Activated B cell treated with CpG ODN at 0.5 μM for 24 hours (primary cell): ENCODE results near the gene FRMD5. TPM values are rescaled to one million over a fixed set of nuclear protein-coding genes. Genes with fewer than 3 reads are reported as not detected.

Source experiments
- ATAC-seq: fragments of 200-7000 bp; cut with Tn5 transposase; one replicate; pipeline ENCODE4 v1.10.0; 2021; ENCODE audit warnings: low read depth, mild to moderate bottlenecking, moderate library complexity
- CTCF ChIA-PET: fragments of 350-600 bp; sonication (Branson Sonifier 250); formaldehyde crosslinking; loops from one replicate; lab custom pipeline; 2021; ENCODE audit warnings: antibody characterized with exemption; lab: Charles Lee
- POLR2A ChIA-PET: fragments of 350-600 bp; sonication (Branson Sonifier 250); formaldehyde crosslinking; loops from one replicate; lab custom pipeline; 2021; ENCODE audit warnings: antibody characterized with exemption; lab: Charles Lee
- DNase-seq: peaks from one replicate; pipeline ENCODE4 v3.0.0; 2022
- H3K27ac Mint-ChIP-seq: one replicate; pipeline ENCODE4 v1.8.0; 2020; ENCODE audit warnings: mixed read lengths
- H3K27me3 Mint-ChIP-seq: one replicate; pipeline ENCODE4 v1.8.0; 2021; ENCODE audit warnings: mixed read lengths
- H3K36me3 Mint-ChIP-seq: one replicate; pipeline ENCODE4 v1.8.0; 2021; ENCODE audit warnings: low read depth, mixed read lengths
- H3K4me1 Mint-ChIP-seq: one replicate; pipeline ENCODE4 v1.8.0; 2021; ENCODE audit warnings: mixed read lengths
- H3K4me3 Mint-ChIP-seq: one replicate; pipeline ENCODE4 v1.8.0; 2020; ENCODE audit warnings: mild to moderate bottlenecking, mixed read lengths
- H3K9me3 Mint-ChIP-seq: one replicate; pipeline ENCODE4 v1.8.0; 2020; ENCODE audit warnings: mixed read lengths
- CTCF ChIP-seq: fragments of 200-600 bp; IDR thresholded peaks from one replicate; pipeline ENCODE4 v1.8.0; 2022; ENCODE audit warnings: antibody characterized with exemption, mild to moderate bottlenecking
- intact Hi-C: fragments of 100-400 bp; cut with micrococcal nuclease; formaldehyde crosslinking; loops from one replicate; pipeline ENCODE4 v1.15.1; 2024
- total RNA-seq: library from RNA; stranded (reverse); gene quantifications from 2 replicates; pipeline ENCODE4 v1.2.3, GENCODE V29; 2022

Gene FRMD5
- total RNA-seq, 1 donor from 2014 or later = 0.53 TPM

- Mint-ChIP-seq H3K27ac (no peak overlapping the region), H3K36me3 (no peaks in the 10 kb centered on the region)
- POLR2A ChIA-PET = no interaction called here
These were observed 316.6 kb downstream of the FRMD5 start for GRCh38 chr15:43878446-43878845.

GRCh38 chr15:43877371-43877770, 317.7 kb downstream of the FRMD5 start:
- intact Hi-C loops = no loop called here
- no peak overlapping the region for H3K4me3 Mint-ChIP-seq
- no peak overlapping the region for H3K27ac Mint-ChIP-seq
- CTCF ChIA-PET = no interaction called here
- ATAC-seq (no peak), DNase-seq (no peak)
- POLR2A ChIA-PET = no interaction called here
- H3K36me3 Mint-ChIP-seq = no peaks in the 10 kb centered on the region
- H3K4me1 Mint-ChIP-seq = peaks cover 3% of the 10 kb centered on the region
- H3K27me3 Mint-ChIP-seq = no peaks in the 10 kb centered on the region
- no peak for TF ChIP-seq CTCF
- H3K9me3 Mint-ChIP-seq = no peaks in the 10 kb centered on the region

More at GRCh38 chr15:43878446-43878845, 316.6 kb downstream of the FRMD5 start:
- H3K27me3 Mint-ChIP-seq = no peaks in the 10 kb centered on the region
- DNase-seq (no peak), ATAC-seq (no peak)
- no peaks in the 10 kb centered on the region for H3K9me3 Mint-ChIP-seq
- CTCF ChIA-PET = no interaction called here
- no peak for TF ChIP-seq CTCF
- H3K4me3 Mint-ChIP-seq = no peak overlapping the region
- intact Hi-C loops = no loop called here
- H3K4me1 Mint-ChIP-seq = peaks cover 3% of the 10 kb centered on the region

- TF ChIP-seq CTCF = no peak
- no peak overlapping the region for H3K4me3 Mint-ChIP-seq
- DNase-seq (no peak), ATAC-seq (no peak)
- H3K4me1 Mint-ChIP-seq = peaks cover 3% of the 10 kb centered on the region
- CTCF ChIA-PET = no interaction called here
- H3K27ac Mint-ChIP-seq = no peak overlapping the region
- H3K9me3 Mint-ChIP-seq = no peaks in the 10 kb centered on the region
- POLR2A ChIA-PET = no interaction called here
- H3K27me3 Mint-ChIP-seq = no peaks in the 10 kb centered on the region
- intact Hi-C loops = no loop called here
- no peaks in the 10 kb centered on the region for H3K36me3 Mint-ChIP-seq
These were observed 318.2 kb downstream of the FRMD5 start for GRCh38 chr15:43876872-43877271.

- H3K4me1 Mint-ChIP-seq = no peaks in the 10 kb centered on the region
- H3K4me3 Mint-ChIP-seq = no peak overlapping the region
- no peaks in the 10 kb centered on the region for H3K9me3 Mint-ChIP-seq
- intact Hi-C loops = no loop called here
- CTCF ChIA-PET = no interaction called here
- peaks cover 2% of the 10 kb centered on the region for H3K36me3 Mint-ChIP-seq
- no peak overlapping the region for H3K27ac Mint-ChIP-seq
- no peak for TF ChIP-seq CTCF
- no peak for ATAC-seq
- DNase-seq = no peak
- POLR2A ChIA-PET = no interaction called here
- no peaks in the 10 kb centered on the region for H3K27me3 Mint-ChIP-seq
These were observed 321.4 kb downstream of the FRMD5 start for GRCh38 chr15:43873651-43874050.

GRCh38 chr15:43872416-43873020, 322.6 kb downstream of the FRMD5 start:
- H3K4me1 Mint-ChIP-seq = peaks cover 3% of the 10 kb centered on the region
- ATAC-seq (peak; percentile 34), DNase-seq (no peak)
- ChIA-PET POLR2A (no interaction called here), CTCF (interaction anchor here (1.3 kb wide), 2 partner anchors 69 to 629 kb away, joined by 3 read pairs; no protein-coding TSS in a partner anchor)
- no peaks in the 10 kb centered on the region for H3K9me3 Mint-ChIP-seq
- H3K36me3 Mint-ChIP-seq = peaks cover 3% of the 10 kb centered on the region
- intact Hi-C loops = loop anchor here (1.0 kb wide), 2 partner anchors 194 to 347 kb away; no protein-coding TSS in a partner anchor
- no peak for TF ChIP-seq CTCF
- no peak overlapping the region for H3K4me3 Mint-ChIP-seq
- H3K27me3 Mint-ChIP-seq = no peaks in the 10 kb centered on the region
- H3K27ac Mint-ChIP-seq = no peak overlapping the region
